Tracheal epithelial cell (primary cell): Measurements from ENCODE around the gene GSX2. TPM values are rescaled to one million over a fixed set of nuclear protein-coding genes. Genes with fewer than 3 reads are reported as not detected.

Experiments used
- total RNA-seq: library from RNA; depleted of rRNA; stranded (reverse); fragments of >200 nt; gene quantifications from 2 replicates; pipeline ENCODE4 v1.2.1, GENCODE V29; 2014

Gene GSX2
- not detected in 2 replicates for total RNA-seq

DNA sequence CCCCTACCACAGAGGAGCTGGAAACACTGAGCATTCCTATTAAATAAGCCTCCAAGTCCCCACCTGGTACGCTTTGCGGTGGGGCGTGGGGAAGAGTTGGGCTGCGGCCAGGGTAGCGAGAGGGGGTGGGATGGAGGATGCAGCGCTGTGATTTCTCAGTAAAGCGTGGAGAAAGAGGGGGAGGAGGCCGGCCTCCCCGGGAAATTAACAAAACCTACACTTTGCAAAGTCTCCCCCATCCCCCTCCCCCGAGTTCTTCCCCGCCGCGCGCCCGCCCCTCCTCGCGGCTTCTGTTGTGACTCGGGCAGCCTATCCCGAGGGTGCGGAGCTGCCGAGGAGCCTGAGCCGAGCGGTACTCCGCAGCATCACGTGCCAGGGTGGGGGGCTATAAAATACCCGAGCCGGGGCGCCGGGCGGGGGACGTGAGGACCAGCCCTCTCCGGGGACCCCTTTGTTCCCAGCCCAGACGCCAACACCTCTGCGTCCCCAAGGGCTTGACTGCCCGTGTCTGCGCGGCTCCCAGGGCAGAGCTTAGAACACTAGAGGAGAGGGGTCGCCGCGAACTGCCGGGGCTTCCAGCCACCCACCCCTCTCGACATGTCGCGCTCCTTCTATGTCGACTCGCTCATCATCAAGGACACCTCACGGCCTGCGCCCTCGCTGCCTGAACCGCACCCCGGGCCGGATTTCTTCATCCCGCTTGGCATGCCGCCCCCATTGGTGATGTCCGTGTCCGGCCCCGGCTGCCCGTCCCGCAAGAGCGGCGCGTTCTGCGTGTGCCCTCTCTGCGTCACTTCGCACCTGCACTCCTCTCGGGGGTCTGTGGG lies at the start of gene GSX2:
GSX2 (plus strand) TSS at position 416 of the 827 bp plus-strand sequence; CDS start at position 598, 182 bp downstream.

DNA sequence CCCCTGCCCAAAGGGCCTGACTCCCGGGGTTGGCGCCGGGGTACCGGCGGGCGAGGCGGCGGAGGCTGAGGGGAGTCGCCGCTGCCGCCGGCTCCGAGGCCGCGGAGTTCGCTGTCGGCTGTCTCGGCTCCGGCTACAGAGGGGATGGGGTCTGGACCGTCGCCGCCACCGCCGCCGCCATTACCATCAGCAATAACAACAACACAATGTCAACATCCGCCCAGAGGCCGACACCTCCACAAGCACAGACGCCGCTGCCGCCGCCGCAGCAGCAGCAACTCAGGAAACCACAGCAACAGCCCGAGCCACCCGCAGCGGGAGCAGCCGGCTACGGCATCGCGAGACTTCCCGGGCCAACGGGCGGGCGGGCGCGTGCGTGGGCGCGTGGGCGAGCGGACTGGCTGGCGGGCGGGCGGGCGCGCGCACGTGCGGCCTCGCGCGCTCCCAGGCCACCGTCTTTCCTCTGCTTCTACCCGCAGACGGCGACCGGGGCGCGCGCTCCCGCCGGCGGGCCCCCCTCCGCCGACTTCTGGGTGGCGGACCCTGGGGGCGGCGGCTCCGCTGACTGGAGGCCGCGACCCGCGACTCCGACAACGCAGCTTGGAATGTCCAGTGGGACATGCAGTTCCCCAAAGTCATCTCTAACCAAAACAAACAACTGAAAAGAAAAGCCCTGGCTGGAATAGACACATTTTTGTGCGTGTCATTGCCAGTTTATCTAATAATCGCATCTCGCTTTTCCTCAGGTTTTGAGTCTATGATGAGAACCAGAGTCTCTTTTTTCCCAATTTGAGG lies 35.4 kb upstream of the GSX2 start, which contains the start of gene CHIC2:
CHIC2 (minus strand) TSS at position 289 of the 795 bp plus-strand sequence. CDS start 305 bp downstream, outside the sequence.

Other genes starting within 250 kb of the GSX2 start
- 32.8 and 41.9 TPM in 2 replicates for gene CHIC2, start 35.6 kb upstream of the GSX2 start, total RNA-seq
- 0.24 TPM in 1 of 2 replicates, not detected in the other for gene PDGFRA, start 129.1 kb downstream of the GSX2 start, total RNA-seq